NCI-H2196 (cell line): ENCODE data around the gene CELA2A.
"Not testable (repeated sequence)": the region's sequence is repeated elsewhere in the genome, so short reads cannot be mapped to it uniquely, and the experiment has no call there.

Experiments
- DNase-seq: peaks from one replicate; lab custom pipeline; 2025; ENCODE audit not compliant: unreplicated experiment; lab: John Stamatoyannopoulos, UW

Gene CELA2A

DNA sequence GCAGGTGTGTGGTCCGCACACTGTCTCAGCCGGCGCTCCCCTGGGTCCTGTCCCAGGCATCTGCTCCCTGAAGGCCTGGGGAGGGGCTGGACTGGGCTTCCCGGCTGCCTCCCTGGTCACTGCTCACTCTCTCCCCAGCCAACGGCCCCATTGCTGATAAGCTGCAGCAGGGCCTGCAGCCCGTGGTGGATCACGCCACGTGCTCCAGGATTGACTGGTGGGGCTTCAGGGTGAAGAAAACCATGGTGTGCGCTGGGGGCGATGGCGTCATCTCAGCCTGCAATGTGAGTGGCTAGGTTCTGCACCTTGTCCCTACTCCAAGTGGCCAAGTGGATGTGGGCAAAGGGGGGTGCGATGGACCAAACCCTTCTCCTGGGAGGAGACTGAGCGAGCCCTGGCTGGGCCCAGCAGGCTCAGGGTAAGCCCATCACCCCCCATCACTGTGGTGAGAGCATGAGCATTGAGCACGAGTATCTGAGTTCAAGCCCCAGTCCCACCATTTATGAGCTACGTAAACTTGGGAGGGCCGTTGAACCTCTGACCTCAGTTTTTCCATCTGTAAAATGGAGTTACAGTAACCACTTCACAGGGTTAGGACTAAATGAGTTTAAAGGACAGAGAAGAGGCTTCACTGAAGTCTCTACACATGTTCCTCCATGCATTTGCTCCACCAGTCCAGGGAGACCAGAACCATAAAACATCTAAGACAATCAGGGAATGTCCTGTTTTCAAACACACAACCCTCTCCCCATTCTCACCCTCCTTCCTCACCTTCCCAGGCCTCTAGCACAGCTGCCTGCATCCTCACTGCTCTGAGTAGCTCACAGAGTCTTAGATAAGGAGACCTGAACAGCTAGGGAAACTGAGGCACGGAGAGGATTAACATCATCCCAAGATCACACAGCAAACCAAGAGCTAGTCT, 11.8 kb upstream of the CELA2A start:
- no peak for DNase-seq

DNA sequence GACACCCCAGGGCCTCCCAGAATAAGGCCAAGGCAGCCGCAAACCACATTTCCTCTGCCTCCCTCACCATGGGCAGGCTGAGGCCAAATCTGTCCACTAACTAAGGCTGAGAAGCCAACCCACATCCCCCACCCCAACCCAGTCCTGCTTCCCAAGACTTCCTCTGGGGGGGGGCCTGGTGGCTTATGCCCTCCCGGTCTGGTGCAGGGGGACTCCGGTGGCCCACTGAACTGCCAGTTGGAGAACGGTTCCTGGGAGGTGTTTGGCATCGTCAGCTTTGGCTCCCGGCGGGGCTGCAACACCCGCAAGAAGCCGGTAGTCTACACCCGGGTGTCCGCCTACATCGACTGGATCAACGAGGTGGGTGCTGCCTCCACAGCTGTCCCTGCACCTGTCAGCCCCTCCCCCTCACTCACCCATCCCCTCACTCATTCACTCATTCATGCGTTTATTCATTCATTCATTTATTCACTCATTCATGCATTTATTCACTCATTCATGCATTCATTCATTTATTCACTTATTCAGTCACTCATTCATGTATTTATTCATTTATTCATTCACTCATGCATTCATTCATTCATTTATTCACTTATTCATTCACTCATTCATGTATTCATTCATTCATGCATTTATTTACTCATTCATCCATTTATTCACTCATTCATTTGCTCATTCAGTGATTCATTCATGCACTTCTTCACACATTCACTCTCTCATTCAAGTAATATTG, 11.0 kb upstream of the CELA2A start:
- DNase-seq, result no peak

DNA sequence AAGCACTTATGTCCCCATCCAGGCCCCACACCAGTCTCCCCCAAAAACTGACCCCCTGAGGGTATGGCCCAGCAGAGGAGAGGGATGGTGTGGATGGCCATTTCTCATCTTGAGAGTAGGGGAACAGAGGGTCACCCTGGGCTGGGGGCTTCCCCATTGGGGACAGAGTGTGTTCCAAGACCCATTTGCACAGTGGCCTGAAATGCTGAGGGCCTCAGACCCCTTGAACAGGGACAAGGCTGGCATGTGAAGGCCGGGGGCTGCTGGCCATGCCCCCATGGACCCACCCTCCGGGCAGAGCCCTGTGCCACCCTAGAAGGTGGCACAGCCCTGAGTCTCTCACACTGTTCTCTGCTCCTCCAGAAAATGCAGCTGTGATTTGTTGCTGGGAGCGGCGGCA, 10.3 kb upstream of the CELA2A start:
- no peak for DNase-seq

DNA sequence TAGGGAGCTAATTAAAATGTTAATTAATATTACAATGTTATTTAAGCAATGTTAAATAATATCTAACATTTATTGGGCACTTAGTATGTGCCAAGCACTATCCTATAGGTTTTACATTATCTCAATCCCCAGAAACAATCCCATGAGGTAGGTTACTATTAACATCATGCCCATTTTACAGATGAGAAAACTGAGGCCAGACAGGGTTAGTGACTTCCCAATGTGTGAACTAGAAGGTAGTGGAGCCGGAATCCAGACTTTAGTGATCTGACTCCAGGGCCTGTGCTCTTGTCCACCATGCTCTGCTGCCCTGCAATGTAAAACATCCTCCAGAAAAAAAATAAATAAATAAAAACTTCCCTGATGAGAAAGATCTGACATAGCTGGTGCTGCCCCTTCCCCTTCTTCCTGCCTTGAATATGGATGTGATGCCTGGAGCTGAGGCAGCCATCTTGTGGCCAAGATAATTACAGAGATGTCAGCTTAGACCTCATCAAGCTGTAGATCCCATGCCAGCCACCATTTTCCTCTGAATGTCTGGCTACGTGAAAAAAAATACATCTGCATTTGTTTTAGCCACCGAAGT, 7.6 kb upstream of the CELA2A start:
- DNase-seq, result no peak

- DNase-seq, result no peak
Observed at GRCh38 chr1:15449567-15449966, 7.0 kb upstream of the CELA2A start.

- DNase-seq, result no peak
Observed at GRCh38 chr1:15451014-15451722, 5.4 kb upstream of the CELA2A start.

DNA sequence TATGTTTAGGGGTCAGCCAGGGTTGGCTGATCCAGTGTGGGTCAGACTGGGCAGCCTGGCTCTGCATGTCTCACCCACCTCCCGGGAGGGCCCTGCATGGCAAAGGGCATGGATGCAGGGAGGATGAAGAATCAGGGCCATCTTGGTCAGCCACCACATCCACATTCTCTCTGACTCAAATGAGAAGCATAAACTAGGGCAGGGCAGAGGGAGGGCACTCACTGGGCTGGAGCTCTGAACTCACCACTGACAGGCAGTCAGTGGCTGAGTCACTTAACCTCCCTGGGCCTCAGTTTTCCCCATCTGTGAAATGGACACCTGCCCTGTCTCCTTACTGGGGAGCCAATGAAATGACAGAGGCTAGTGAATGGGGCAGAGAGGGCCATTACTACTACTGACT, 4.3 kb upstream of the CELA2A start:
- no peak for DNase-seq

GRCh38 chr1:15452866-15453571, 3.5 kb upstream of the CELA2A start:
- DNase-seq, result no peak

DNA sequence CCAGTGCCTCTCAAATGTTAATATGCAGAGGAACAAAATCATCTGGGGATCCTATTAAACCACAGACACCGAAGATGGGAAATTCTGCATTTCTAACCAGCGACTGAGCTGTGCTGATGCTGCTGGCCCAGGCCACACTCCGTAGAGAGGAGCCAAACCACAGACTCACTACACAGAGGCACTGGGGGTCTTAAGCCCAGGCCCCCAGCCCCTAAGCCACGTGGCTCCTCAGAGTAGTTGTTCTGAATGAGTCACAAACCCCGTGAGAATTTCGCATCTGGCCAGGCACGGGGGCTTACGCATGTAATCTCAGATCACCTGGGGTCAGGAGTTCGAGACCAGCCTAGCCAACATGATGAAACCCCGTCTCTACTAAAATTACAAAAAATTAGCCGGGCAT, 2.8 kb upstream of the CELA2A start:
- no peak for DNase-seq

DNA sequence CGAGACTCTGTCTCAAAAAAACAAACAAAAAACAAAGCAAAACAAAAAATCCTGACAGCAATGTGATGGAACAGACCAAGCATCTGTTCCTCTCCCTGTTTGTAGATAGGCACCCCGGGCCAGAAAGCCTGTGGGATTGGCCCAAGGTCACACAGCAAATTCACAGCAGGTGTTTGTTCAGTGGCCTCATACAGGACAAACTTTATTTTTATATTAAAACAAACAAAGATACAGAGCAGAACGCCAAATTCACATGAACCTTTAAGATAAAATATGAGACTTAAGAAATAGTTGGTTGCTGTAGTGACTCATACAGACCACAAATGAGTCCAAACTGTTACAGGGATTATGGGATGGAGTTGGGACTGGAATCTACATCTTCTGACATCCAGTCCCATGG, 2.3 kb upstream of the CELA2A start:
- no peak for DNase-seq

- no peak for DNase-seq
Observed at GRCh38 chr1:15455522-15455921, 1.0 kb upstream of the CELA2A start.

DNA sequence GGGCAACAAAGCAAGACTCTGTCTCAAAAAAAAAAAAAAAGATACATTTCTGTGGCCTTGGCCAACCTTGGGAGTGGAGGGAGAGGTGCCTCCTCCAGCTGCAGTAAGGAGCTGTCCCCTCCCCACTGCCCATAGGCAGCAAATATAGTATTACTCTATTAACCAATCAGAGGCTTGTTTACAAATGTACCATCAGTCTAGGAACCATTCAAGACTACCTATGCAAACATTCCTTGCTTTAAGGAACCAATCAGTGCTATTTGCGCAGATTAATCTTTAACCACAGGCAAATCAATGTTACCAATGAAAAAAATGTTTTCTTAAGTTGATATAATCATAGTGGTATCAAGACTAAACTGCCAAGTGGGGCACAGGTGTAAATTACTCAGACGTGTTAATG, 1.1 kb downstream of the CELA2A start:
- no peak for DNase-seq

DNA sequence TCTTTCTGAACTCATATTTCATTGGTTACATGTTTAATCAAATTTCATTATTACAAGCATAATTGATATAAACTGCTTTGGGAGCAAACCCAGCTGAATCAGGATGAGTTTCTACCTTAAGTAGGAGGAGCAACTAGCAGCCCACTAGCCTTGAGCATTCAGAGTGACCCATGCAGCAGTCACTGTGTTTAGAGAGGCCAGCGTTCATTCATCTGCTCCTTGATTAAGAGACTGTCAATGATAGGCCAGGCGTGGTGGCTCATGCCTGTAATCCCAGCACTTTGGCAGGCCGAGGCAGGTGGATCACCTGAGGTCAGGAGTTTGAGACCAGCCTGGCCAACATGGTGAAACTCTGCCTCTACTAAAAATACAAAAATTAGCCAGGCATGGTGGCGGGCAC, 1.9 kb downstream of the CELA2A start:
- DNase-seq, result not testable (repeated sequence)

- no peak for DNase-seq
Observed at GRCh38 chr1:15459771-15460707, 3.5 kb downstream of the CELA2A start.

GRCh38 chr1:15460708-15461095, 4.2 kb downstream of the CELA2A start:
- DNase-seq, result no peak

GRCh38 chr1:15463064-15463800, 6.7 kb downstream of the CELA2A start:
- DNase-seq, result not testable (repeated sequence)

DNA sequence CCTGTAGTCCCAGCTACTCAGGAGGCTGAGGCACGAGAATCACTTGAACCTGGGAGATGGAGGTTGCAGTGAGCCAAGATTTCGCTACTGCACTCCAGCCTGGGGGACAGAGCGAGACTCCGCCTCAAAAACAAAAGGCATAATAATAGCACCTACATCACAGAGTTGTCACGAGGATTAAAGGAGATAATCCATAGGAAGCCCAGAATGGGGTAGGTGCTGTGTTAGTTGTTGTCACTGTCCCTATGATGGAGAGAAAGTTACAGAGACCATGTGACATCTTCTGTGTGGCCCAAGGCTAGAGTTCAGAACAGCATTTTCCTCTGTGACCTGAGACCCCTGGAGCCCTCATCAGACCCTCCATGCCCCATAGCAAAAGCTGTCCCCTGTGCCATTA, 7.4 kb downstream of the CELA2A start:
- DNase-seq, result not testable (repeated sequence)

- no peak for DNase-seq
Observed at GRCh38 chr1:15465674-15466073, 9.1 kb downstream of the CELA2A start.
